SW480 (cell line): ENCODE measurements around the gene HDAC1.
"Not testable (repeated sequence)": the region's sequence is repeated elsewhere in the genome, so short reads cannot be mapped to it uniquely, and the experiment has no call there.

ENCODE experiments used
- DNase-seq: peaks from one replicate; pipeline ENCODE4 v3.0.0-alpha.2; 2016; ENCODE audit warnings: low spot score

HDAC1 gene

DNA sequence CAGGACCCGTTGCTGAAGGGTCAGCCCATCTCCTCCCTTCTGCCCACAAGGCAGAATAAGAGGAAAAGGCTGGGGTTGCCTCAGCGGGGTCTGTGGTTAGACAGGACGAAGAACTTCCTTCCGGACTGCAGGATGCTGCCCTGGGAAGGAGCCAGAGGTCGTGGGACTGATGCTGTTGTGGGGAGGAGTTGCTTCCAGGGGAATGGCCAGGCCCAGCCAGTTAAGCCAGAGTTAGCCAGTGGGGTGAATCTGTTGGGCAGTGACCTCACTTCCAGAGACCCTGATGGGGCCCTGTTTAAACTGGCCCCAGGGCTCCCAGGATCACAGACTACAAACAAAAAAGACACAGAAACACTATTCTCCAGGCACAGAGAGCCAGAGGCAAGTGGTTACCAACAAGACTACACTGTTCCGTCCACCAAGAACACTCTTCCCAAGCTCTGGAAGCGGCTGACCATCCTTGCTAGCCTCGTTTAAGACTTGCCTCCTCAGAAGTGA is 57.4 kb downstream of the HDAC1 start:
- DNase-seq = no peak

- DNase-seq = no peak
These were observed 59.0 kb downstream of the HDAC1 start for GRCh38 chr1:32350785-32351398.

DNA sequence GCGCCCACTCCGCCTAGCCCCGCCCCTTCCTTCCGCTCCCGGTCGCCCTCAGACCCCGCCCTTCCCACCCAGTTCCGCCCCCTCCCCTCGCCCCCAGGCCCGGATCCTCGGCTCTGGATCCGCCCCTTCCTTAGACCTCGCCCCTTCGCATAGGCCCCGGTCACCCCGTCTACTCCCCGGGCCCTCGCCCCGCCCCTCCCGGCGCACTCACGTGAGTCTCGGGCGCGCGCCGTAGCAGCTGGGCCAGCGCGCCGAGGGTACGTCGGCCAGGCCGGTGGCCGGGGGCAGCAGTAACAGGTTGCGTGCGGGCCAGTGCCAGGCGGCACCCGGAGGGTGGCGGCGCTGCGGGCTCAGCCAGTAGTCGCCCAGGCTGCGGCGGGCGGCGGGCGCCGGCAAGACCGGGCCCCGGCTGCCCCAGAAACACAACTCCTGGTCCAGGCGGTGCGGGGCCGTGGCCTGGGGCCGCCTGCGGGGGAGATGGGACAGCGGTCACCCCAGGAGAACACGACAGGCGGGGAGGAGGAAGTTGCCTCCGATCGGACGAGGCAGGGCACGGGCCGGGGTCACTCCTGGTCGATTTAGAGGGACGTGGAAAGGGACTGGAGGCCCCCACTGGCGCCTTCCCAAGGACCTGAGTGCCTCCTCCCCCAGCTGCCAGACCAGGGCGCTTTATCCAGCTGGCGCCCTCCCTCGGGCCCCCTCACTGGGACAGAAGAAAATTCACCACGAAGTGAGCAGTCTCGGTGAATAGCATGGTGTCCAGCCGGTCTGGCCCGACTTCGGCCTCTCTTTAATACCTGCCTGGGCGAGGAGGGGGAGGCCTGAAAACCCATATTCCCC is 59.7 kb downstream of the HDAC1 start:
- DNase-seq = peak; percentile 90

DNA sequence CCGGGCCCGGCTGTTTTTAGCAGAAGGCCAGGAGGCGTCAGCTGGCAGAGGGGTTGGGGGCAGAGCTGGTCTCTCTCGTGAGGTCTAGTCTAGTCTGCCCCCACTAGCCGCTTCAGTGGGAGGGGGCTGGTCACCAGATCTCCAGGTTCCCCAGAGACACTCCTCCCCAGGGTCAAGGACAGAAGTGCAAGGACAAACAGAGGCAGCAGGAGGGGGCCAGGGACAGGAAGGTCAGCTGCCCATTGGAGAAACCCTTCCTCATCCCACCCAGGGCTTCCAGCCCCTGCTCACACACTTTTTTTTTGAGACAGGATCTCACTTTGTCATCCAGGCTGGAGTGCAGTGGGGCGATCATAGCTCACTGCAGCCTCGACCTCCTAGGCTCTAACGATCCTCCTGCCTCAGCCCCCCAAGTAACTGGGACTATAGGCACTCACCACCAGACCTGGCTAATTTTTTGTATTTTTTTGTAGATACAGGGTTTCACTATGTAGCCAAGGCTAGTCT is 60.4 kb downstream of the HDAC1 start:
- DNase-seq = no peak

DNA sequence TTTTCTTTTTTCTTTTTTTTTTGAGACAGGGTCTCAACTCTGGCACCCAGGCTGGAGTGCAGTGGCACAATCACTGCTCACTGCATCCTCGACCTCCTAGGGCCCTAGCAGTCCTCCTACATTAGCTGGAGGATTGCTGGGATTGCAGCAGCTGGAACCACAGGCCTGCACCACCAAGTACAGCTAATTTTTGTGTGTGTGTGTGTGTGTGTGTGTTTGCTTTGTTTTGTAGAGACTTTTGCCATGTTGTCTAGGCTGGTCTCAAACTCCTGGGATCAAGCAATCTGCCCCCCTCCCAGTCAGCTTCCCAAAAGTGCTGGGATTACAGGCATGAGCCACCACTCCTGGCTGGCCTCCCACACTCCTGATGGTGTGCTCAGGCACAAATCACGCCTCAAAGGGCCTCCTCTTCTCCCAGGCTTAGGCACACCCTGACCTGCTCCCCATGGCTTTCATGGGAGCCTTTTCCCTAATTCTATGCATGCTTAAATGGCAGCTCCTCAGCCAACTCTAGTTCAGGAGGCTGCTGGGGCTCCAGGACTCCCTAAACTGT is 61.0 kb downstream of the HDAC1 start:
- no peak for DNase-seq

DNA sequence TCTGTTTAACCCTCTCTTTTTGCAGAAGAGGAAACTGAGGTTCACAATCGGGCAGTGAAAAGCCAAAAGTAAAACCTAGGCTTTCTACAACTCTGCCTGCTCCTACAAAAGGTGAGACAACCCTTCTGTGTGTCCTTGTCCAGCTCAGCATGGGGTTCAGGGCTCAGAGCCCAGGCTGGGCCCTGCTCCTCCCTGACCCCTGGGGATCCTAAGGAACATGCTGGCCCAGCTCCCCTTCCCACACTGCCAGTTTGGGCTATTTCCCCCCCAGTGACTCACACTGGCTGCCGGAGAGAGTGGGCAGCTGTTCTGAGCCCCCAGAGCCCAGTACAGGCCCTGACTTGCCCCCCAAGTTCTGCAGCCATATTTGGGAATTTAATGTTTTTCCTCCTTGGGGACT is 61.5 kb downstream of the HDAC1 start:
- no peak for DNase-seq

DNA sequence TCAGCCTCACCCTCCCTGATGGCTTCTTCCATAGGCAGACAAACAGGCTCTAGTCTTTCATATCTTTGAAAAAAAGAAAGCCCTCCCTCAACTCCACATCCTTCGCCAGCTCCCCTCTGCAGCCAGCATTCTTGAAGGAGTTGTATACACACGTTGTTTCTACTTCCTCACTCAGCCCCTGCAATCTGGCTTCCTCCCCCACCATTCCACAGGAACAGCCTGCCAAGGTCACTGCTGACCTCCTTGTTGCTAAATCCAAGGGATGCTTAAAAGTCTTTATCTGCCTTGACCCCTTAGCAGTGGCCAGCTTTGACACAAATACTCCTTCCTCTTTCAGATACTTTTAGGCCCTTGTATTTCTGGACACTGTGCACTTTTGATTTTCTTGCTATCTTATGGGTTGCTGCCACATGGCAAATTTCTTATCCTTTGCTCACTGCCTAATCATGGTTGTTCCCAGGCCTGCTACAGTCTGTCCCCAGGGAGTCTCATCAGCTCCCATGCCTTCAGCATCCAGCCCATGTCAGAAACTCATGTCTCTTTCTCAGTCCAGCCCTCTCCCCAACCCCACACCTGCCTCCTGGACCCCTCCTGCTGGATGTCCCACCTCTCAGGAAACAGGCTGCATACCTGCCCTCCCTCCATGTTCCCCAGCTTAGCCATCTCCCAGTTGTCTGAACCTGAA is 62.1 kb downstream of the HDAC1 start:
- no peak for DNase-seq

- DNase-seq = not testable (repeated sequence)
These were observed 63.9 kb downstream of the HDAC1 start for GRCh38 chr1:32355778-32356177.

- DNase-seq = no peak
These were observed 64.6 kb downstream of the HDAC1 start for GRCh38 chr1:32356478-32356877.

- DNase-seq = no peak
These were observed 65.7 kb downstream of the HDAC1 start for GRCh38 chr1:32357614-32358013.

- no peak for DNase-seq
These were observed 66.6 kb downstream of the HDAC1 start for GRCh38 chr1:32358435-32358834.

GRCh38 chr1:32361308-32361673 is 69.4 kb downstream of the HDAC1 start:
- DNase-seq = no peak

- peak; percentile 33 for DNase-seq
These were observed 70.0 kb downstream of the HDAC1 start for GRCh38 chr1:32361674-32362473.

DNA sequence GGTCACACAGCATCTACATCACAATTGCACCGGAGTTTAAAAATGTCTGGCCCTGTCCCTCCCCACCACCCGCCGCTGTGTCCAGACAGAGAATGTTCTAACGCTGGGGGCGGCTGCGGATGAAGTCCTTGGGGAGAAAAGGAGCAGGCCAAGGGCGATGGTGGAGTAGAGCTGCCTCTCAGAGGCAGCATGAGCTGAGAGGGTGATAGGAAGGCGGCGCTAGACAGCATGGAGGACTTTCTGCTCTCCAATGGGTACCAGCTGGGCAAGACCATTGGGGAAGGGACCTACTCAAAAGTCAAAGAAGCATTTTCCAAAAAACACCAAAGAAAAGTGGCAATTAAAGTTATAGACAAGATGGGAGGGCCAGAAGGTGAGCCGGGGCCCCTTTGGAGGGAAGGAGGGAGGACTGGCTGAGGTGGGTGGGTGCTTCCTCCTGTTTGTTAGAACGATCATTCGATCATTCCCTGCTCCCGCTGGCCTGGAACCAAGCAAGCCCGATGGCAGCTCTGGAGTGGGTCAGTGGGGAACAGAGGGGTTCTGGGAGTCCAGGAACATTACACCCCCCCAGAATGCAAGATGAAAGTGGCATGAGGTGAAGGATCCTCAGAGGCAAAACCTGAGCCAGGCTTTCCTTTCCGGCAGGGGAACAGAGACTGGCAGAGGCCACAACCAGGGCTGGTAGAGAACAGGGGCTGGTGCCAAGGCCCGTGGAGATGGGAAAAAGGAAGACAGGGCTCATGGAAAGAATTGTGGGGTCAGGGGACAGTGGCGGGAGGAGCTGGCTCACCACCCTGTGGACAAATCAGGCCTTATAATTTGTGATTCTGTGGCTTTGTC is 70.8 kb downstream of the HDAC1 start, which contains the start of the genes FAM229A and TSSK3:
TSS of gene FAM229A (minus strand) at position 12 of the 840 bp plus-strand sequence. CDS start 394 bp downstream, outside the sequence.
TSS of gene TSSK3 (plus strand) at position 66 of the 840 bp plus-strand sequence. CDS start at position 229, 163 bp downstream.
- no peak for DNase-seq

DNA sequence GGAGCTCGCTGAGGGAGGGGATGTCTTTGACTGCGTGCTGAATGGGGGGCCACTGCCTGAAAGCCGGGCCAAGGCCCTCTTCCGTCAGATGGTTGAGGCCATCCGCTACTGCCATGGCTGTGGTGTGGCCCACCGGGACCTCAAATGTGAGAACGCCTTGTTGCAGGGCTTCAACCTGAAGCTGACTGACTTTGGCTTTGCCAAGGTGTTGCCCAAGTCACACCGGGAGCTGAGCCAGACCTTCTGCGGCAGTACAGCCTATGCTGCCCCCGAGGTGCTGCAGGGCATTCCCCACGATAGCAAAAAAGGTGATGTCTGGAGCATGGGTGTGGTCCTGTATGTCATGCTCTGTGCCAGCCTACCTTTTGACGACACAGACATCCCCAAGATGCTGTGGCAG is 71.8 kb downstream of the HDAC1 start:
- DNase-seq = no peak

- DNase-seq = no peak
These were observed 73.0 kb downstream of the HDAC1 start for GRCh38 chr1:32364836-32365235.

DNA sequence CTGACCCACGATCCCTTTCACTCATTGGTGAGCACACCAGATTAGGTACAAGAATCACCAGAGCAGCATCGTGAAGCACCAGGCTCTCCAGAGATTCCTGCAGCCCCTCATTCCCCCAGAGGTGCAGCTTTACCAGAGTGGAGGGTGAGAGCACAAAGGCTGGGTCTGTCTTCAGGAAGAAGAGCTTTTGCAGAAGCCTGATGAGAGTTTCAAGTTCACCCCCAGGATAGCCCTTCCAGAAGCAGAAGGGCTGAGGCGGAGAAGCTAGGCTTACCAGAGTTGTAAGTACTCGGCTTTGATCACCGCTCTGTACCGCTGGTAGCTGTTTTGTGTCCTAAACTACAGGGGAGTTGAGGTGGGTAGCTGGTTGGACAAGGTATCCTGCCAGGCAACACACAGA is 73.6 kb downstream of the HDAC1 start:
- DNase-seq = no peak

DNA sequence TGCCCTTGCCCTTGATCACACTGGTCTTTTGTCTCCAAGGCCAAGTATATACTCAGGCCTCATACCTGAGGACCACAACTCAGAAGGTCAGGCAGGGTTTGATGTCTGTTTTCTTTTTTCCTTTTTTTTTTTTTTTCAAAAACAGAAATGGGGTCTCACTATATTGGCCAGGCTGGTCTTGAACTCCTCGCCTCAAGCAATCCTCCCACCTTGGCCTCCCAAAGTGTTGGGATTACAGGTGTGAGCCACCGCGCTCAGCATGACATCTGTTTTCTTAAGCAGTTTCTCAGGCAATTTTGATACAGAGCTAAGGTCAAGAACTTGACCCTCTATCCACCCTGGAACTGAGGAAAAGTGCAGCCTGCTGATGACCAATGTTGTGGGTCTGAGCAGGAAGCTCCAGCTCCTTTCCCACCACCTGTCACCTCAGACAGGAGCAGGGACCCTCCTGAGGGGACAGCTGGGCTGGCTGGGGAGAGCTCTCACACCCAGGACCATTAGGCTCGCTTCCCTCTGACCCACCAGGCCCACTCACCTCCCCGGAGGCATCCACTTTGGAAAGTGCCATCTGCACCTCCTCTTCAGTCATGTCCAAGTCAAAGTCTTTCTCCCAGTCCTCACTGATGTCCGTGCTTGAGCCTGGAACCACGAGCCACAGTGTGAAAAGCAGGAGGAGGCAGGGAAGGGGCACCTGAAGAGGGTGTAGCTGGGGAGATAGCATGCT is 76.2 kb downstream of the HDAC1 start:
- DNase-seq = no peak

GRCh38 chr1:32372149-32372756 is 80.4 kb downstream of the HDAC1 start:
- no peak for DNase-seq
